ENCODE data around the gene YY1. TPM values are rescaled to one million over a fixed set of nuclear protein-coding genes. Genes with fewer than 3 reads are reported as not detected.
"Not testable (repeated sequence)": the region's sequence is repeated elsewhere in the genome, so short reads cannot be mapped to it uniquely, and the experiment has no call there.

Gene YY1
- total RNA-seq, 1 donor from 2014 or later, result 42.4 TPM

- no peak overlapping the region for H3K4me3 ChIP-seq
- intact Hi-C loops (cut with DNase I), result no loop called here
- TF ChIP-seq CTCF (IDR thresholded peaks at IDR 0.05), result no peak
- H3K9me3 ChIP-seq, result no peaks in the 10 kb centered on the region
- no peak overlapping the region for H3K27ac ChIP-seq
- peaks cover 0 to 12% of the 10 kb centered on the region in 2 donors for H3K36me3 ChIP-seq
- H3K27me3 ChIP-seq, result no peaks in the 10 kb centered on the region
- peaks cover 0 to 3% of the 10 kb centered on the region in 2 donors for H3K4me1 ChIP-seq
- no peak for DNase-seq (ENCODE audit: low spot score in 2 of 2)
Observed at GRCh38 chr14:100279563-100279962, 40.6 kb downstream of the YY1 start.

GRCh38 chr14:100281286-100282082 is 42.5 kb downstream of the YY1 start:
- no peak for DNase-seq (ENCODE audit: low spot score in 2 of 2)
- Histone ChIP-seq H3K4me1 (peaks cover 0 to 7% of the 10 kb centered on the region in 2 donors), H3K9me3 (no peaks in the 10 kb centered on the region), H3K36me3 (peaks cover 0 to 10% of the 10 kb centered on the region in 2 donors), H3K27me3 (no peaks in the 10 kb centered on the region), H3K4me3 (no peak overlapping the region), H3K27ac (no peak overlapping the region)
- intact Hi-C loops (cut with DNase I), result no loop called here
- no peak for TF ChIP-seq CTCF (IDR thresholded peaks at IDR 0.05)

- Histone ChIP-seq H3K4me1 (peaks cover 0 to 7% of the 10 kb centered on the region in 2 donors), H3K4me3 (no peak overlapping the region), H3K27me3 (no peaks in the 10 kb centered on the region), H3K9me3 (no peaks in the 10 kb centered on the region), H3K36me3 (peaks cover 0 to 4% of the 10 kb centered on the region in 2 donors), H3K27ac (no peak overlapping the region)
- intact Hi-C loops (cut with DNase I), result no loop called here
- no peak for TF ChIP-seq CTCF (IDR thresholded peaks at IDR 0.05)
- no peak for DNase-seq (ENCODE audit: low spot score in 2 of 2)
Observed at GRCh38 chr14:100282083-100282350, 43.1 kb downstream of the YY1 start.

GRCh38 chr14:100282766-100283419 is 43.9 kb downstream of the YY1 start:
- no peak for TF ChIP-seq CTCF (IDR thresholded peaks at IDR 0.05)
- Histone ChIP-seq H3K4me1 (peaks cover 0 to 7% of the 10 kb centered on the region in 2 donors), H3K27me3 (no peaks in the 10 kb centered on the region), H3K4me3 (no peak overlapping the region), H3K9me3 (no peaks in the 10 kb centered on the region), H3K36me3 (no peaks in the 10 kb centered on the region), H3K27ac (no peak overlapping the region)
- no peak for DNase-seq (ENCODE audit: low spot score in 2 of 2)
- intact Hi-C loops (cut with DNase I), result no loop called here

GRCh38 chr14:100283436-100283835 is 44.5 kb downstream of the YY1 start:
- H3K27me3 ChIP-seq; H3K4me1 ChIP-seq; H3K36me3 ChIP-seq; H3K9me3 ChIP-seq; DNase-seq (ENCODE audit: low spot score in 2 of 2); intact Hi-C loops (cut with DNase I); H3K4me3 ChIP-seq; H3K27ac ChIP-seq: not testable (repeated sequence)
